GM21825 (cell line): ENCODE measurements around the gene PIK3R3.
A peak's percentile ranks its signal among the peaks of the same experiment; 100 is the strongest.

Source experiments
- ATAC-seq: cut with Tn5 transposase; IDR thresholded peaks from one replicate; pipeline ENCODE4 v1.9.1; 2021; ENCODE audit warnings: mild to moderate bottlenecking, moderate library complexity; ENCODE audit not compliant: unreplicated experiment

PIK3R3 gene

DNA sequence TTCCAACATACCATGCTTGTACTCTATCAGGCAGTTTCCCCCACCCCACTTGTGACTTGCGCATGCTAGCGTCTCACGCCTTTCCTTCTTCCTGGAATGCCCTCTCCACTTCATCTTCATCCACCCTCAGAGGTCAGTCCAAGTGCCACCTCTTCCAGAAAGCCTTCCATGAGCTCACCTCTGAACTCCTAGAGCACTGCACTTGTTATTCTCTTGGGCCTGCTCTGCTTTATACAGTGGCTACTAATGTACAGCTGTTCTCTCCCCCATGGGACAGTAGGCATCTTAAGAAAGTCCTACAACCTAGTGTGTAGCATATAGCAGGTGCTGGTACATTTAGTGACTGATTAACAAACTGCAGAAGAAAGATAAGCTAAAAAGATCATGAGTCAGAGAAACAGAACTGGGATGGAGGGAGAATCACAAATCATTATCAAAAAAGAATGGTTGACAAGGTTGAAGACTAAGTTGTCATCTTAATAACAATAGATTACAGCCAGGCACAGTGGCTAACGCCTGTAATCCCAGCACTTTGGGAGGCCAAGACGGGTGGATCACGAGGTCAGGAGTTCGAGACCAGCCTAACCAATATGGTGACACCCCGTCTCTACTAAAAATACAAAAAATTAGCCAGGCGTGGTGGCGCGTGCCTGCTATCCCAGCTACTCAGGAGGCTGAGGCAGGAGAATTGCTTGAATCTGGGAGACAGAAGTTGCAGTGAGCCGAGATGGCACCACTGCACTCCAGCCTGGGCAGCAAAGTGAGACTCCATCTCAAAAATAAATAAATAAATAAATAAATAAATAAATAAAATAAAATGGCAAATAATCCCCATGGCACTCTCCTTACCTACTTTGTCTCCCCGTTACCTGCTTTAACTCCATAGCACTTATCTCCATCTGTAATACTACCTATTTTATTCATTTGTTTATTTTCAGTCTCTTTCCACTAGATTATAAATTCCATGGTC, 26.2 kb upstream of the PIK3R3 start:
- ATAC-seq: peak; percentile 82

DNA sequence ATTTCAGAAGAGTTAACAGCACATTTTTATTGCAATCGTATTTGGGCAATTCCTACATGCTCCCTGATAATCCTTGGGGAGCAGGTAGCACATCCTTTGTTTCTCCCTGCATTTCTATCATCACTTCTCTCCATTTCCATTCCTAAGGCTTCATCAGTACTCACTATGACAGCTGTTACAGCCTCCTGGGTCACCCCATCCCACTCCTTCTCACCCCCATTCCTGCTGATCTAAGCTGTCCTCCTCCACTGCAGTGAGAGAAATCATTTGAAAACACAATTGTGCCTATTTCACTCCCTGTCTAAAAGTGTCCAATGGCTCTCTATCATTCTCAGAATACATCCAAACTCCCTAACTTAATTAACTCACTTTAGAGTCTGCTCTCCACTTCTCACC, 25.5 kb upstream of the PIK3R3 start:
- no peak for ATAC-seq

DNA sequence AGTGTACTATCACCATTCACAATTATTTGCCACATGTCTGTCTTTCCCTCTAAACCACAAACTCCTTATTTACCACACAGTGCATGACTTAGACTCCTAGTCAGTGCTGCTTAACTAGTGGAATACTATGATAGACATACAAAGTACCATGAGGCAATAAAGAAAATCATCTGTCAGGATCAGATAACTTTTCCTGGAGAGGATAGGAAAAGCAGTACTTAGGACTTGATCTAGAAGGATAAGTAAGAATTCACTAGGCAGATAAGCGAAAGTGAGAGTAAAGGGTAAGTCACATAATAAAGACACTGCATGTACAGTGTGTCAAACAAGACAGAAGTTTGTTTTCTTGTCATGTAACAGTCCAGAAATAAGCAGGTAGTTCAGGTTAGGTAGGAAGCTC, 21.3 kb upstream of the PIK3R3 start:
- no peak for ATAC-seq

DNA sequence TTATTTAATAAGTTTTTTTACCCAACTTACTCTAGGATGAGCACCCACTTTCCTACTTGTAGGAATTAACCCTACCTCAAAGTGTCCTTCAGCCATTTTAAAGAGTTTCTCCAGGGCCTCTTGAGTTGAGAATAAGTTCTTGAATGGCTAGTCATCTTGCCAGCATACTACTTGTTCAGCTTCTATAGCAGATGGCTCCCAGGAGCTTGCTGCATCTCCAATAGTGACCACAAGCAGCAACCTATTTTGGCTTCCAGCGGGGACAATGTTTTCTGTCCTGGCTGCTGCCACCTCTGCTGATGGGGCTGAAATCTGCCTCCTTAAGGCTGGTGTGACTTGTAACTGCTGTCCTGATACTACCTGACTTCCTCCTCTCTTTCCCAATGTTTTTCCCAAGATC, 20.8 kb upstream of the PIK3R3 start:
- ATAC-seq: no peak

DNA sequence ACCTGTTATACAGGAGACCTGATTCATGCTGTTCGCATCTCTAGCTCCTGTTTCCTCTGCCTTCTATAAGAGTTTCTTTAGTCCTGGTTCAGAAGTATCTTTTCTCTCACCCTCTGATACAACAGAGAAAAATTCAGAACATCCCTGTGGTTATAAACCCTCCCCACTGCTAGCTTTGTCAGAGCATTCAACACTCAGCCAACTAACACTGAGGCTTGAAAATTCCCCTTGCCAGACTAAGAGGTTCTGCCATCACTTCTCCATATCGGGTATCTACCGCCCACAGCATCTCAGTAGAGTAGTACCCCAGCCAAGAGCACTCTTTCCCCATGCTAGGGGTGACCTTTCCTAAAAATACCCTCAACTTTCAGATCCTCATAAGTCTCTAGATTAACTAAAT, 19.6 kb upstream of the PIK3R3 start:
- no peak for ATAC-seq

DNA sequence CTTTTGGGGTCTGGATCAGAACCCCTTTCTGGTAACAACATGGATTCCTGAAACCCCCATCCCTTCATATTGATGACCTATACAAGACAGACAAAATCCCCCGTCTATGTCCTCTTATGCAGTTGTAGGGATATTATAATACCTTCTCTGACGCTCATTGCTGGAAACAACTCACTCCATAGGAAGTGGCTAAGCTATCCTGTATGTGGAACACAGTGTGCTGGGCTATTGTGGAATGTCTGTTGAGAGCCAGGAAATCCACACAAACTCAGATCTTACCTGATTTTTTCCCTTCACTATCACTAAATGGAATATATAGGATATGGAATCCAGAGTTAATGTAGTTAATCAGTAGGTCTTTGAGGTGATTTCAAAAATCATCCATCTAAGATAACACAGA, 17.7 kb upstream of the PIK3R3 start:
- ATAC-seq: no peak

DNA sequence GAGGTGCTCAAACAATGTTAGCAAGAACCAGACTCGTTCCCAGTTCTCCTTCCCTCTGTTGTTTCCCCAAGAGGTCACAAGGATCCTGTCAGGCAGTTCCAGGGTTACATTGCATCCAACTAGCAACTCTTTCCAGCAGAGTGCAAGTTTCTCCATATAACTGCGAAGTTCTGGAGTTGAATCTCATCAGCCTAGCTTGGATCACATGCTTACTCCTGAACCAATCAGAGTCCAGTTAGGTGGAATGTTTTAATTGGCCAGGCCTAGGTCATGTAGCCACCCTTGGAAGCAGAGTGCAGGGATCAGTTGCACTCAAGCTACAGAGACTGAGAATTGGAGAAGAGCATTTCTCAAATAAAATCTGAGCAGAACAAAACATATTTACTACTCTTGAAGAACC, 15.9 kb upstream of the PIK3R3 start:
- ATAC-seq: no peak

DNA sequence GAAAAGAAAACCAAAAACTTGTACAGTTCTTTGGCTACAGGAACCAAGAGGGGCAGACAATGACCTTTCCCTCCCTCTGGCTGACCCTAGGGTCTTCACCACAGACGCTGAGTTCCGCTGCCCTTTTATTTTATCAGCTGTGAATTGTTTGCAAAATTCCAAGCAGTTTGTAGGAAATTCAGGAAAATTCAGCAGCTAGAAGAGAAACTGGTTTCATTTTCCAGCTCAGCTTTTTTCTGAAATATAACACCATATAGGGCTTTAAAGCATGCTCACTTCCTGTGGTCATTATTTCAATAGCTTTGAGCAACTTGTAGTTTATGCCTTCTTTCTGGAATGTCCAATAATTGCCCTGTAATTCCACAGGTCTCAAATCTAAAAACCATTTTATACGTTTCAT, 5.5 kb upstream of the PIK3R3 start:
- no peak for ATAC-seq

DNA sequence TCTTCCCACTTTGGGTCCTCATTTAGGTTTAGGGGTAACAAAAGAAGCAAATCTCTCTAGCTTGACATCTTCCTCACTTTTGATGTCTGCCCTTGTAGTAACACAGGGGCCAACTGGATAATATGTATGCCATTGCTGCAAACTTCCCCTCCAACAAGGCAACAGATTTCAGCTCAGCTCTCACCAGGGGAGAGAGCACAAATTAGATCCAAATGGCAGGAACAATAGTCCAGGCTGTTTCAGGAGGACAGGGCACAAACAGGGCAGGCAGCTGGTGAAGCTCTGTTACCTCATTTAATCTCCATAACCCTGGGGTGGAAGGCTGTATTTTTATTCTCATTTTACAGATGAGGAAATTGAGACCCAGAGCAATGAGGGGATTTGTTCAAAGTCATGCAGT, 4.3 kb upstream of the PIK3R3 start:
- ATAC-seq: no peak

DNA sequence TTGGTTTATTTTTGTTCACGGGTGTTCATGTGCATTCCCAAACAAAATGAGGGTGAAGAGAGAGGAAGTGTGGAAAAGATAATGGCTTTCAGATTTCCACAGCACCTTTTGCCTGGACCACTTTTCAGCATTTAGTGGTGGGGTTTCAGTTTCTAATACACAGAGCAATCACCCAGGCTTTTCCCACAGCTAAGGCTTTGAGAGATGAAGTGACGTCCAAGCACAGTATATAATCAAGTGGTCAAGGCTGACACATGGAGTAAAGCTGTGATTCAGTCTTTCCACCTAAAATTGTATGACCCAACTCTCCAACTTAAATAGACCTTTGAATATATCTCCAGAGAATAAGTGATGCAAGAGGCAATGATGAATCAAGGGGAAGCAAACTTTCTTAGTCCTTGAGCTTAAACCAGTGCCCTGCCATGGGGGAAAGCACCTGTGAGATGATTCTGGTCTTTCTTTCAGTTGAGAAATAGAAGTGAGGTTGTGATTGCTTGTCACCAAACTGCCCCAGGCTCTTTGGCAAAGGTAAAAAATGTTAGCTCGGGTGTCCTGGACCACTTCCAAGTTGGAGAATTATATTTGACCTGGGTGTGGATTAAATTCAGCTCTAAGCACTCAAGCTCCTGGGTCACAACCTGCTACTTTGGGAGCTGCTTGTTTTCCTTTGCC, 2.4 kb upstream of the PIK3R3 start:
- no peak for ATAC-seq

DNA sequence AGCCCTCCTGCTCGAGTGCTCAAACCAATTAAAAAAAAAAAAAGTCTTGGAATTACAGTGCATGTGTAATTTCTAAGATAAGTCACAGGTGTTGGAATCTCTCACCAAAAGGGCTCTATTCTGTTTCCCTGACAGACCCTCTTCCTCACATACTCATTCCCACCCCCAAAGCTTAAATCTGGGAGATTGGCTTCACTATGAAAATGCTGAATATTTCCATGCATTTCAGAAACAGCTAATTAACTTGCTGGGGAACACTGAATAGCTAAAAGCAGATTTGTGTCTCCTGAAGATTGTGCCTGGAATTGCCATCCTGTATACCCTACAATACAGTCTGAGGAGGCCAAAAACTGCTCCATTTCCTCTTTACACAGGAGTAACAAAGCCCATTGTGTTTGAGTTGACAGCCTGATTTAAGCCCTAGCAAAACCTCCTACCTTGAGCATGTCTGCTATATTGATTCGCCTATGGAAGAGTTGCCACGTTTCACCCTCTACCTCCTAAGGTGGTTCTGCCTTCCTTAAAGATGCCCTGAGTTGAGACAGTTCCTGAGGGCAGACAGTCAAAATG, 1.4 kb upstream of the PIK3R3 start:
- ATAC-seq: no peak

DNA sequence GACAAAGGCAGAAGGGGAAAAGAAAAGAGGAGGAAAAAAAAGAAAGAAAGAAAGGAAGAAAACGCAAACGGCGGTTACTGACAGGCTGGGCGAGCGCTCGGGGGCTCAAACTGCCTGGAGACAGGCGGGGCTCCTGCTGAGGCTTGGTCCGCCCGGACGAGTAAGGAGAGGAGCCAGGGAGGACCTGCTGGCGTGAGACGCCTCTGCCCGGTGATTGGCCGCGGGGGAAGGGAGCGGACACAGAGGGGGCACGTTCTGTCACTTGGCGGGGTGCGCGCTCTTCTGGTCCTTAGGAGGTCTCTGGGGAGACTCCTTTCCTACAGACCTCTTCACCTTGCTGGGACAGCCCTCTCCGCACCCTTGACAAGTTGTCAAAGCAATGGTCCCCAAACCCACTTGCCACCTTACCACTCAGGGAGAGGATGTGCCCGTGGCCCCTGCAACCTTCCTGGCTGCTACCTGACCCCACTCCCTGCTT, 791 bp upstream of the PIK3R3 start:
- peak; percentile 42 for ATAC-seq

DNA sequence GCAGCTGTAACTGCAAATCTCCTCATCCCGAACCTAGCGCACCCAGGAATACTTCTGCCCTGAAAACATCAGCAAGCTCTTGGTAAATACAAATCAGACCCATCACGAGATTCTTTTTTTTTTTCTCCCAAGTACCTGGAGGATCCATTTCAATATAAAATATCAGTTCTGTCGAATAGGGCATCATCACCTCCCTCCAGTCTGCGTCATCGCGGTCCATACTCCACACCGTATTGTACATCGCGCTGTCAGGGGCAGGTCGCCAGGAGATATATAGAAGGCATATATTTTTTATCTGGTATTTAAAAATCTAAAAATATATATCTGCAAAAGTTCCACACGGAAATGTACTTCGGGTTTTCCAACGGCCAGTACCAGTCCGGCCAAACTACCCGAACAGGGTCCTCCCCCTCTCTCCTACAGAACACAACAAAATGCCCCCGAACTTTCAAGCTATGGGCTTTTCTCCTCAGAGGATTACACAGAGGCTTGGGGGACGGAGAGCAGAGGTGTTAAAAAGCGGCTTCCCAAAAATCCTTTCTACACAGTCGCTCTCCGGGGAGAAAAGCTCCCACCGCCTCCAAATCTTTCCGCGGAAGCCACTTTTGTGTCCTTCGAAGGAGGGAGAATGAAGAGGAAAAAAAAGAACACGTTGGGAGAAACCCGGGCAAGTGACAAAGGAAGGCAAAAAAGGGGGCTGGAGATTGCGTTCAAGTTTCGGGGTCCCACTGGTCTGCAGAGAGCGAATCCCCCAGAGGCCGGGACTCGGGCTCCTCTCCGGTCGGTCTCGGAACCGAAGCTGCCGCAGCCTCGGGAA, 509 bp downstream of the PIK3R3 start:
- no peak for ATAC-seq

DNA sequence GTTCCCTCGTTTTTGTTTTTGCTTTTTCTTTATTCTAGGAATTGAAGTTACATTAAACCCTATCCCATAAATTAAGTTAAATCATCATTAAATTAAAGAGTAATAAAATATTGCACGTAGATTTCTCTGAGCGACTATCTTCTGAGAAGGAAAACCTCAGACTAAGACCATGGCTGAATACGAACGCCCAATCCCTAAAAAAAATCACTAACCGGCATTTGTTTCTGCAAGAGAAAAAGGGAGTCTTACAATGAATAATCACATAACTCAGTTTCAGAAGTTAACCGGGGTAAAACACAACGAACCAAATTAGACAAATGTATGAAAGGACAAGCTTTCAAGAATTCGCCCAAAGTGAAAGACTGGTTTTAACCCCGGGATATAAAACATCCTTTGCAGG, 1.3 kb downstream of the PIK3R3 start:
- no peak for ATAC-seq

DNA sequence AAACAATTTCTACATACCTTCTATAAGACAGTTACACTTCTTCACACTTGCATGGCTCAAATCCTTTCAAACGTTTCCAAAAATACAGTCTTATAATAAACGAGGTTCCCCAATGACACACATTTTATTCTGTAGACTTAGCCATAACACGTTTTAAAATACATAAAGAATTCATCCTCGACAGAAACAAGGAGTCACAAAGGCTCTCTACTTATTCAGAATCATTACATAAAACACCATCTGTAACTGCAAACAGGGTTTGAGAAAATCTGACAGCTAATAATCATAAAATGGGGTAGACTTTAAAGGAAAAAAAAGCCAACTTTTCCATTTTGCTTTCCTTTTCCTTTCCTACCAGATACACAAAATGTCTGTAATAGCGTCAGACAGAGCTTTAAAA, 1.8 kb downstream of the PIK3R3 start:
- no peak for ATAC-seq

DNA sequence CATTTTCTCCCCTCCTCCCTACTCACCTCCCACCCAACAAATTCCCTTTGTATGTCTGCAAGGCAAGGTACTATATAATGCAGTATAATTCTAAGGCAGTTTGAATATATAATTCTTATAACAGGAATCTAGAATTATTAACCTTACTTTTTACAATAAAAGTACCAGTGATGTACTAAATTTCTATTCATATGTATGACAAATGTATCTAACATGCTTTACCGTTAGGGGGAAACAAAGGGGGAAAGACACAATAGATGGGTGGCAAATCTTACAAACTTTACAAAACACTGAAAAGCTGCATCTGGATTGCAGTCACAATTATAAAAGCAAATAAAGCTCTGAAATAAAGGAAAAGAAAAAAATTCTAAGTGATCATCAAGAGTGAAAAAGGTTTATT, 2.3 kb downstream of the PIK3R3 start:
- ATAC-seq: no peak

DNA sequence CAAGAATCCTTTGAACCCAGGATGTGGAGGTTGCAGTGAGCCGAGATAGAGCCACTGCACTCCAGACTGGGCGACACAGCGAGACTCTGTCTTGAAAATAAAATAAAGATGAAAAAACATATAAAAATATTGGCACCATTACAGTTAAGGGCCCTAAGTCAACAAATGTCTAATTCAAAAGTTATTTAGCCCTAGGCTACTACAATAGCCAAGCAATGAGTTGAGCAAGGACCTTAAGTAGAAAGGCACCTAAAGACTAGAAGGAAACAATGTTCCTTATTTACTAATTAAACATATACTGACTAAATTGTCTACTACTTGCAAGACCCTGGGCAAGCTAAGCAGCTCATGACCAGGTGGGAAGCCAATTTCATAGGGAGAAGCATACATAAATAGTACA, 4.1 kb downstream of the PIK3R3 start:
- ATAC-seq: no peak

DNA sequence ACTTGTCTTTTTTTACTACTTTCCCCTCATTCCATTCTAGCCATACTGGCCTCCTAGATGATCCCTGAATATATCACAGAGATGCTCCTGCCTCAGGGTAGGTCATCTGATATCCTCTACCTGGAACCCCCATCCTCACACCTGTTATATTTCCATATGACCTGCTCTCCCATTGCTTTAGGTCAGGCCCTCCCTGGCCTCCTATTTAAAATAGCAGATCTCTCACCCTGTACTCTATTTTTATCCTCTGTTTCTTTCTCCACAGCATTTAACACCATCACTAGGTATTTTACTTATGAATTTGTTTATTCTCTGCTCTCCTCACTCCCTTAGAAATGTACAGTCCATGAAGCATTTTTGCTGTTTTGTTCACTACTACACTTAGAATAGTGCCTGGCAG, 13.6 kb downstream of the PIK3R3 start:
- ATAC-seq: no peak

DNA sequence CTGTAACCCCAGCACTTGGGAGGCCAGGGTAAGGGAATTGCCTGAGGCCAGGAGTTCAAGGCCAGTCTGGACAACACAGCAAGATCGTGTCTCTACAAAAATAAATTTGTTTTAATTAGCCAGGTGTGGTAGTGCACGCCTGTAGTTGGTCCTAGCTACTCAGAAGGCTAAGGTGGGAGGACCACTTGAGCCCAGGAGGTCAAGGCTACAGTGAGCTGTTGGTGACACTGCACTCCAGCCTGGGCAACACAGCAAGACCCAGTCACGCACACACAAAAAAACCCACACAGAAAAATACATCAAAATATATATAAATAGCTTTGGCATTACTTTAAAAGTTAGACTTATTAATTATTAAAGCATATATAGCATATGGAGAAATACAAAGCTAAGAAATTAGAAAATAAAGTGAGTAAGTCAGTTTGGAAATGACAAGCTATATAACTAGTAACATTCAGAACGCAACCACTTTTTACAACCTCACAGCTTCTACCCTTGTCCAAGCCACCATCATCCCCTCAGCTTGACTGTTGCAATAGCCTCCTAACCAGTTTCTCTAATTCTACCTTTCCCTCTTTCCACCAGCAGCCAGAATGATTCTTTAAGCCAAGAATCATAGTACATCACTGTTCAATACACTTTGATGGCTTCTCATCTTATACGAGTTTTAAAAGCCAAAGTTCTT, 14.5 kb downstream of the PIK3R3 start:
- no peak for ATAC-seq

DNA sequence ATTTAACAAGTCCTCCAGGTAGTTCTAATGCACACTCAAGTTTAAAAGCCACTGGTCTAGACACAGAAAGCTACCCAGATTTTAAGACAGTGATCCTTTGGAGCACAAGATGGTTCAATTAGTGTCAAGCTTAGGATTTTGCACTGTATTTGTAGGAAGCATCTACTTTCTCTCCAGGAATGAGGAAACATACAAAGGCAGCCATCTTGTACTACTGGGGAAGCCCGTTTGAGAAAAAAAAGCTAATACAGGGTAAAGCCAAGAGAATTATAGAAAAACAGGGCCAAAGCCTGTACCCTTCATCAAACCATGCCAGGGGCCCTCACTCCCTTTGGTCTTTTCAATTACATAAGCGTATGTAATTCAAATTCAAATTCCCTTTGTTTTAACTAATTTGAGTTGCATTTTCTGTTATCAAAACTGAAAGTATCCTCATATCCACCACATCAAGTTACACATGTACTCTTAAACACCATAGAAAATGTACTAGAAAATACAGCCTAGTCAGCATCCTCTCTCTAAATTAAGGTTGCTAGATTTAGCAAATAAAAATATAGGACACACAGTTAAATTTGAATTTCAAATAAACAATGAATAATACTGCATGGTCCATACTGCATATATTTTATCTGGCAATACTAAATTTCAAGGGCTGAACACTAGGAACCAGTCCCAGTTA, 17.4 kb downstream of the PIK3R3 start:
- no peak for ATAC-seq
